MM.1S (cell line): Measurements from ENCODE around the gene CREB3L1.
"Not testable (repeated sequence)": the region's sequence is repeated elsewhere in the genome, so short reads cannot be mapped to it uniquely, and the experiment has no call there.

Experiments used
- DNase-seq: peaks from one replicate; pipeline ENCODE4 v3.0.0-alpha.2; 2015
- H2AFZ ChIP-seq: fragments of 300-600 bp; sonication (generic); 2 replicates; pipeline ENCODE4 v1.6.0; 2016; ENCODE audit warnings: antibody characterized with exemption, low read length
- H3F3A ChIP-seq: fragments of 300-600 bp; sonication (generic); 2 replicates; pipeline ENCODE4 v1.6.1; 2016; ENCODE audit warnings: mild to moderate bottlenecking, antibody characterized with exemption, low read length, moderate library complexity, mixed read lengths; ENCODE audit not compliant: insufficient read depth
- H3K27ac ChIP-seq: fragments of 300-600 bp; sonication (generic); 2 replicates; pipeline ENCODE4 v1.5.1; 2016; ENCODE audit warnings: mild to moderate bottlenecking, low read length
- H3K27me3 ChIP-seq: fragments of 300-600 bp; sonication (generic); replicated peaks from 2 replicates; pipeline ENCODE4 v1.6.0; 2016; ENCODE audit warnings: low read length; ENCODE audit not compliant: insufficient read depth
- H3K36me3 ChIP-seq: fragments of 300-600 bp; sonication (generic); replicated peaks from 2 replicates; pipeline ENCODE4 v1.6.1; 2016; ENCODE audit warnings: mild to moderate bottlenecking, low read length, mixed read lengths; ENCODE audit not compliant: insufficient read depth
- H3K4me1 ChIP-seq: fragments of 300-600 bp; sonication (generic); 2 replicates; pipeline ENCODE4 v1.6.1; 2016; ENCODE audit warnings: low read length, mixed read lengths
- H3K4me2 ChIP-seq: fragments of 300-600 bp; sonication (generic); 2 replicates; pipeline ENCODE4 v1.6.0; 2016; ENCODE audit warnings: low read depth, low read length
- H3K4me3 ChIP-seq: fragments of 300-600 bp; sonication (generic); 2 replicates; pipeline ENCODE4 v1.5.1; 2016; ENCODE audit warnings: low read length, mixed read lengths
- H3K79me2 ChIP-seq: fragments of 300-600 bp; sonication (generic); 2 replicates; pipeline ENCODE4 v1.6.1; 2016; ENCODE audit warnings: mixed run types, low read length, mixed read lengths
- H3K9ac ChIP-seq: fragments of 300-600 bp; sonication (generic); 2 replicates; pipeline ENCODE4 v1.6.1; 2016; ENCODE audit warnings: low read length, mixed read lengths
- H3K9me2 ChIP-seq: fragments of 300-600 bp; sonication (generic); replicated peaks from 2 replicates; pipeline ENCODE4 v1.6.1; 2016; ENCODE audit warnings: mild to moderate bottlenecking, low read length, mixed read lengths; ENCODE audit not compliant: insufficient read depth
- H3K9me3 ChIP-seq: fragments of 300-600 bp; sonication (generic); replicated peaks from 2 replicates; pipeline ENCODE4 v1.6.1; 2016; ENCODE audit warnings: mild to moderate bottlenecking, low read length, mixed read lengths; ENCODE audit not compliant: insufficient read depth
- H4K20me1 ChIP-seq: fragments of 300-600 bp; sonication (generic); 2 replicates; pipeline ENCODE4 v1.6.1; 2016; ENCODE audit warnings: mild to moderate bottlenecking, low read length, moderate library complexity, mixed read lengths; ENCODE audit not compliant: insufficient read depth
- CTCF ChIP-seq: fragments of 300-600 bp; sonication (generic); IDR thresholded peaks from 2 replicates; pipeline ENCODE4 v1.5.1; 2016; ENCODE audit warnings: antibody characterized with exemption, low read length, mixed read lengths
- EZH2 ChIP-seq: fragments of 300-600 bp; sonication (generic); optimal IDR thresholded peaks from 2 replicates; pipeline ENCODE3; 2017; ENCODE audit warnings: low read depth, mild to moderate bottlenecking, antibody characterized with exemption, low read length, mixed read lengths
- EZH2phosphoT487 ChIP-seq: fragments of 300-600 bp; sonication (generic); IDR thresholded peaks from 2 replicates; pipeline ENCODE4 v1.6.1; 2018; ENCODE audit warnings: antibody characterized with exemption, low read length

CREB3L1 gene

DNA sequence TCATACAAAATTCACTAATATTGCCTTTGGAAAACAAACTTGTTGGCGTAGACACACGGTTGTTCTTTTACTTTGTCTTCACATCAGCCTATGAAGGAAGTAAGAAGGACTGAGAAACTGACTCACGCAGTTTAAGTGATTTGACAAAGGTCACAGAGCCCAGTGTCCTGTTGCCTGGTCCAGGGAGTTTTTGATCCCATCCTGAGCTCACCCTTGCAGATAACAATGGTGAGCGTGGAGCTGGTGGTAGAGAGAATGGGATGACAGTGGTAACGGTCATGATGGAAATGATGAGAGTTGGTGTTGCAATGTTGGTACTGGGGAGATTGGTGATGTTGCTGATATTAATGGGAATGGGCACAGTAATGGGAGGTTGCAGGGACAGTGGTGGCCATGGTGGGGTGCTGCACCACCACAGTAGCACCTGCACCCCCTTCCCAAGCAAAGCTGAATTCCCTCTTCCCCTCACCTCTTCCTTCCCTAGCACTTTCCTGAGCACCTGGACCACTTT lies 22.0 kb downstream of the CREB3L1 start:
- no peak overlapping the region for H3K27ac ChIP-seq
- H3K27me3 ChIP-seq, result peaks cover 21% of the 10 kb centered on the region
- no peak overlapping the region for H3K4me2 ChIP-seq
- H4K20me1 ChIP-seq, result no peaks in the 10 kb centered on the region
- no peak overlapping the region for H2AFZ ChIP-seq
- TF ChIP-seq EZH2phosphoT487 (no peak), CTCF (no peak), EZH2 (no peak)
- H3K36me3 ChIP-seq, result no peaks in the 10 kb centered on the region
- 0 out of 2 replicates have a peak, but pooled peaks cover 4% of the 10 kb centered on the region for H3F3A ChIP-seq
- H3K9me3 ChIP-seq, result no peaks in the 10 kb centered on the region
- no peaks in the 10 kb centered on the region for H3K79me2 ChIP-seq
- peaks cover 4% of the 10 kb centered on the region for H3K4me1 ChIP-seq
- H3K9ac ChIP-seq, result no peak overlapping the region
- DNase-seq, result no peak
- no peaks in the 10 kb centered on the region for H3K9me2 ChIP-seq
- no peak overlapping the region for H3K4me3 ChIP-seq

GRCh38 chr11:46300270-46300669 lies 22.8 kb downstream of the CREB3L1 start:
- Histone ChIP-seq H2AFZ (no peak overlapping the region), H3K4me3 (no peak overlapping the region), H3K4me1 (peaks cover 4% of the 10 kb centered on the region), H3K36me3 (no peaks in the 10 kb centered on the region), H3K27ac (no peak overlapping the region), H3K79me2 (no peaks in the 10 kb centered on the region), H3K9me2 (no peaks in the 10 kb centered on the region), H3K27me3 (peaks cover 16% of the 10 kb centered on the region), H3K9ac (no peak overlapping the region), H3F3A (0 out of 2 replicates have a peak, but pooled peaks cover 4% of the 10 kb centered on the region), H4K20me1 (no peaks in the 10 kb centered on the region), H3K9me3 (no peaks in the 10 kb centered on the region), H3K4me2 (no peak overlapping the region)
- peak; percentile 51 for DNase-seq
- TF ChIP-seq CTCF (no peak), EZH2phosphoT487 (no peak), EZH2 (no peak)

- no peaks in the 10 kb centered on the region; the same call in 1 of the 2 replicates for H3K27me3 ChIP-seq
- H3K36me3 ChIP-seq, result no peaks in the 10 kb centered on the region
- no peak overlapping the region for H2AFZ ChIP-seq
- no peaks in the 10 kb centered on the region for H3K79me2 ChIP-seq
- no peaks in the 10 kb centered on the region for H4K20me1 ChIP-seq
- H3K9me2 ChIP-seq, result no peaks in the 10 kb centered on the region
- H3K4me3 ChIP-seq, result no peak overlapping the region
- 0 out of 2 replicates have a peak, but pooled peaks cover 4% of the 10 kb centered on the region for H3F3A ChIP-seq
- H3K9ac ChIP-seq, result no peak overlapping the region
- TF ChIP-seq CTCF, result no peak
- TF ChIP-seq EZH2phosphoT487, result no peak
- H3K27ac ChIP-seq, result no peak overlapping the region
- DNase-seq, result peak; percentile 81
- H3K9me3 ChIP-seq, result no peaks in the 10 kb centered on the region
- H3K4me1 ChIP-seq, result peaks cover 4% of the 10 kb centered on the region
- H3K4me2 ChIP-seq, result 0 out of 2 replicates have a peak overlapping the region, but pooled peaks have one; percentile 1
Observed at GRCh38 chr11:46302866-46303265, 25.4 kb downstream of the CREB3L1 start.

- DNase-seq, H4K20me1 ChIP-seq, H3K4me2 ChIP-seq, H3K9me3 ChIP-seq, H3K9ac ChIP-seq, H3K27ac ChIP-seq, H3K79me2 ChIP-seq, H2AFZ ChIP-seq, H3K4me3 ChIP-seq, H3K36me3 ChIP-seq, H3K9me2 ChIP-seq, H3K27me3 ChIP-seq, H3F3A ChIP-seq, H3K4me1 ChIP-seq: not testable (repeated sequence)
Observed at GRCh38 chr11:46304036-46304435, 26.6 kb downstream of the CREB3L1 start.
